ENCODE measurements around the gene PKN1. TPM values are rescaled to one million over a fixed set of nuclear protein-coding genes. Genes with fewer than 3 reads are reported as not detected.
A peak's percentile ranks its signal among the peaks of the same experiment; 100 is the strongest.

The PKN1 gene
- total and polyA plus RNA-seq, 9 of the 15 experiments (the other 6 are each of a cell fraction or from before 2014, with no cell fraction given), result 0.30 to 228 (median 77.5) TPM

DNA sequence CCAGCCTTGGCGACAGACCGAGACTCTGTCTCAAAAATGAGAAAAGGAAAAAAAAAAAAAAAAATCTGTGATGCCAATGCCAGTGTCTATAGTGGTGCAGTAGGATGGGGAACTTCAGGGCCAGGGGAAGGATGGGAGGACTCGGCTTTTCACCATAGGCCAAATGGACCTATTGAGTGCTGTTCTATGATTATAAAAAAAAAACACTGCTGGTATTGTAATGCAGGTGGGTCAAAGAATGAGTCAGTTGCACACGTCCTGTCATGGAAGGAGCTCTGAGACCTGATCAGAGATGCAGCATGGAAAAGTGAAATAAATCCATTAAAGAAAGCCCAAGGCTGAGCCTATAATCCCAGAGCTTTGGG, 78.1 kb downstream of the PKN1 start:
- Histone ChIP-seq H3K27ac (ENCODE audit: extremely low read depth, low read depth, low read length) (peak overlapping the region; percentile 3; the same call in 1 of the 3 replicates), H3K9ac (ENCODE audit: insufficient read depth in 1 of 2, low read depth in 2 of 2, low read length in 2 of 2) (no peak overlapping the region), H4K20me1 (replicated peaks; ENCODE audit: control insufficient read depth, insufficient read depth, low read length) (peaks cover 12% of the 10 kb centered on the region), H3K9me3 (replicated peaks; ENCODE audit: control insufficient read depth, insufficient read depth, low read depth, low read length) (no peaks in the 10 kb centered on the region), H3K79me2 (ENCODE audit: control insufficient read depth, insufficient read depth, low read length) (peaks cover 22% of the 10 kb centered on the region), H3K4me2 (ENCODE audit: insufficient read depth, low read length) (no peak overlapping the region), H3K27me3 (ENCODE audit: control insufficient read depth in 2 of 2, insufficient read depth in 2 of 2, low read length in 2 of 2) (no peaks in the 10 kb centered on the region), H3K36me3 (ENCODE audit: control insufficient read depth, insufficient read depth, low read length) (peaks cover 26% of the 10 kb centered on the region), H2AFZ (ENCODE audit: low read depth, low read length) (no peak overlapping the region), H3K4me3 (no peak overlapping the region), H3K9me1 (ENCODE audit: control insufficient read depth, insufficient read depth, low read length) (no peaks in the 10 kb centered on the region), H3K4me1 (replicated peaks in 1 of 2; ENCODE audit: control insufficient read depth in 2 of 2, insufficient read depth in 2 of 2, low read length in 2 of 2) (peaks cover 41 to 60% of the 10 kb centered on the region in 2 experiments)
- BruUV-seq (replicated peaks), result no TSS peak
- ChIA-PET POLR2A (interaction anchor here (0.6 to 2.1 kb wide), 3 partner anchors 10 to 1444 kb away, joined by 3 to 5 read pairs (median 4); partner anchors contain the start of gene GIPC1), CTCF (ENCODE audit: low intra/inter-chr PET ratio) (interaction anchor here (0.5 to 0.6 kb wide), 2 partner anchors 265 to 656 kb away, joined by 4 to 5 read pairs; no protein-coding TSS in a partner anchor)
- WGBS (ENCODE audit: insufficient coverage, low coverage, missing lambda C conversion rate), result 54% methylated on average over 4 of the region's 4 CpGs
- TF ChIP-seq ZKSCAN8 (CRISPR knock-in tag; IDR thresholded peaks at IDR 0.05), result no peak
- 0 out of 2 replicates have a peak, but pooled peaks have one; percentile 6 for TF ChIP-seq RBFOX2 (IDR thresholded peaks at IDR 0.05; ENCODE audit: low read depth, low read length)
- TF ChIP-seq CEBPG (CRISPR knock-in tag; IDR thresholded peaks at IDR 0.05), result no peak
- 0 out of 4 replicates have a peak, but pooled peaks of 1 of the 2 experiments have one; percentile 3 for TF ChIP-seq CEBPG (tag; conservative IDR thresholded peaks at IDR 0.05 in 1 of 2, IDR thresholded peaks at IDR 0.05 in 1 of 2)
- TF ChIP-seq PTRF (tag; IDR thresholded peaks at IDR 0.05), result 0 out of 2 replicates have a peak, but pooled peaks have one; percentile 26
- in situ Hi-C loops (cut with MboI) (no loop called here), intact Hi-C loops (cut with micrococcal nuclease) (no loop called here)
- ATAC-seq, result no peak
- DNase-seq (ENCODE audit: extremely low read depth in 1 of 4, low spot score in 3 of 4), result no peak
- no peak for FAIRE-seq
